Smooth muscle cell (in vitro differentiated cells): ENCODE results near the gene ELOVL2. TPM values are rescaled to one million over a fixed set of nuclear protein-coding genes. Genes with fewer than 3 reads are reported as not detected.
"Not testable (repeated sequence)": the region's sequence is repeated elsewhere in the genome, so short reads cannot be mapped to it uniquely, and the experiment has no call there.

Experiments used
- DNase-seq: peaks from one replicate; lab custom pipeline; 2025; ENCODE audit not compliant: unreplicated experiment; lab: John Stamatoyannopoulos, UW
- H2AFZ ChIP-seq: fragments of 200-600 bp; sonication (generic); 2 replicates; pipeline ENCODE4 v1.6.0; 2016; ENCODE audit warnings: antibody characterized with exemption, low read depth, mild to moderate bottlenecking
- H3F3A ChIP-seq: fragments of 200-600 bp; sonication (generic); 2 replicates; pipeline ENCODE4 v1.6.0; 2017; ENCODE audit warnings: antibody characterized with exemption, low read depth
- H3K27ac ChIP-seq: fragments of 200-600 bp; sonication (generic); 2 replicates; pipeline ENCODE4 v1.5.1; 2016; ENCODE audit warnings: low read depth, mild to moderate bottlenecking
- H3K27me3 ChIP-seq: fragments of 200-600 bp; sonication (generic); 2 replicates; pipeline ENCODE4 v1.6.1; 2016; ENCODE audit warnings: low read depth, mild to moderate bottlenecking
- H3K36me3 ChIP-seq: fragments of 200-600 bp; sonication (generic); 2 replicates; pipeline ENCODE4 v1.5.1; 2016; ENCODE audit warnings: low read depth
- H3K4me1 ChIP-seq: fragments of 200-600 bp; sonication (generic); 2 replicates; pipeline ENCODE4 v1.5.1; 2016; ENCODE audit warnings: low read depth
- H3K4me2 ChIP-seq: fragments of 200-600 bp; sonication (generic); 2 replicates; pipeline ENCODE4 v1.6.0; 2016; ENCODE audit warnings: mild to moderate bottlenecking
- H3K4me3 ChIP-seq: fragments of 200-600 bp; sonication (generic); 2 replicates; pipeline ENCODE4 v1.5.1; 2016; ENCODE audit warnings: mild to moderate bottlenecking
- H3K79me2 ChIP-seq: fragments of 200-600 bp; sonication (generic); 2 replicates; pipeline ENCODE4 v1.6.0; 2016; ENCODE audit warnings: low read depth, mild to moderate bottlenecking
- H3K9ac ChIP-seq: fragments of 200-600 bp; sonication (generic); 2 replicates; pipeline ENCODE4 v1.6.0; 2016; ENCODE audit warnings: low read depth
- H3K9me3 ChIP-seq: fragments of 200-600 bp; sonication (generic); replicated peaks from 2 replicates; pipeline ENCODE4 v1.5.1; 2016; ENCODE audit warnings: low read depth
- H4K20me1 ChIP-seq: fragments of 200-600 bp; sonication (generic); 2 replicates; pipeline ENCODE4 v1.6.0; 2016; ENCODE audit warnings: low read depth
- WGBS: methylation state at CpG from one replicate; pipeline ENCODE4 v1.1.7; 2016; ENCODE audit warnings: low lambda C conversion rate; 5-methylcytosine and 5-hydroxymethylcytosine counted together
- polyA plus RNA-seq: library from polyadenylated mRNA; unstranded; fragments of >200 nt; fragmentation: Nextera tagmentation; extraction: Ambion mirVana; gene quantifications from 2 replicates; pipeline ENCODE4 v1.2.1, GENCODE V29; 2016
- total RNA-seq: library from RNA; depleted of rRNA; stranded (reverse); fragments of >200 nt; gene quantifications from 2 replicates; pipeline ENCODE4 v1.2.3, GENCODE V29; 2014
- TF ChIP-seq, protein P1 (sequence below): fragments of 200-600 bp; sonication (generic); IDR thresholded peaks from 2 replicates; pipeline ENCODE4 v1.5.1; 2017; ENCODE audit warnings: borderline replicate concordance, mild to moderate bottlenecking, antibody characterized with exemption; ENCODE audit not compliant: insufficient read depth, poor library complexity, severe bottlenecking

Gene ELOVL2
- total RNA-seq = 28.9 and 31.4 TPM in 2 replicates
- 13.4 and 15.9 TPM in 2 replicates for polyA plus RNA-seq

GRCh38 chr6:11043961-11044711, at the start of gene ELOVL2:
Gene ELOVL2 (minus strand): TSS chr6:11044305. CDS start chr6:11044230, 75 bp downstream.
- Histone ChIP-seq H2AFZ (peak within 1 kb of the TSS; percentile 66), H3K9ac (no peak within 1 kb of the TSS), H3F3A (peaks cover 4% of the 10 kb centered on the region)

GRCh38 chr6:11093376-11093625, 49.2 kb upstream of the ELOVL2 start:
- TF ChIP-seq, protein P1, sequence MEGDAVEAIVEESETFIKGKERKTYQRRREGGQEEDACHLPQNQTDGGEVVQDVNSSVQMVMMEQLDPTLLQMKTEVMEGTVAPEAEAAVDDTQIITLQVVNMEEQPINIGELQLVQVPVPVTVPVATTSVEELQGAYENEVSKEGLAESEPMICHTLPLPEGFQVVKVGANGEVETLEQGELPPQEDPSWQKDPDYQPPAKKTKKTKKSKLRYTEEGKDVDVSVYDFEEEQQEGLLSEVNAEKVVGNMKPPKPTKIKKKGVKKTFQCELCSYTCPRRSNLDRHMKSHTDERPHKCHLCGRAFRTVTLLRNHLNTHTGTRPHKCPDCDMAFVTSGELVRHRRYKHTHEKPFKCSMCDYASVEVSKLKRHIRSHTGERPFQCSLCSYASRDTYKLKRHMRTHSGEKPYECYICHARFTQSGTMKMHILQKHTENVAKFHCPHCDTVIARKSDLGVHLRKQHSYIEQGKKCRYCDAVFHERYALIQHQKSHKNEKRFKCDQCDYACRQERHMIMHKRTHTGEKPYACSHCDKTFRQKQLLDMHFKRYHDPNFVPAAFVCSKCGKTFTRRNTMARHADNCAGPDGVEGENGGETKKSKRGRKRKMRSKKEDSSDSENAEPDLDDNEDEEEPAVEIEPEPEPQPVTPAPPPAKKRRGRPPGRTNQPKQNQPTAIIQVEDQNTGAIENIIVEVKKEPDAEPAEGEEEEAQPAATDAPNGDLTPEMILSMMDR = no peak
- Histone ChIP-seq H3K36me3 (no peaks in the 10 kb centered on the region), H3K79me2 (peaks cover 40% of the 10 kb centered on the region), H3F3A (peaks cover 4% of the 10 kb centered on the region), H2AFZ (peak overlapping the region; percentile 89), H3K9ac (peak overlapping the region; percentile 89), H3K4me1 (peaks cover 12% of the 10 kb centered on the region), H3K4me3 (peak overlapping the region; percentile 69), H4K20me1 (peaks cover 38% of the 10 kb centered on the region), H3K27ac (peak overlapping the region; percentile 82), H3K27me3 (no peaks in the 10 kb centered on the region), H3K4me2 (peak overlapping the region; percentile 91), H3K9me3 (no peaks in the 10 kb centered on the region)
- DNase-seq = no peak
- WGBS = under 1% methylated on average over 17 of the region's 17 CpGs

More at GRCh38 chr6:11043961-11044711, at the start of gene ELOVL2:
- Histone ChIP-seq H3K36me3 (no peaks in the 10 kb centered on the region), H3K79me2 (peaks cover 19% of the 10 kb centered on the region), H3K27ac (no peak within 1 kb of the TSS), H3K4me3 (peak within 1 kb of the TSS; percentile 81), H3K9me3 (no peaks in the 10 kb centered on the region), H4K20me1 (no peaks in the 10 kb centered on the region), H3K4me1 (peaks cover 16% of the 10 kb centered on the region), H3K4me2 (peak within 1 kb of the TSS; percentile 93), H3K27me3 (no peaks in the 10 kb centered on the region)
- DNase-seq = peak; percentile 46
- 2% methylated on average over 38 of the region's 124 CpGs for WGBS
- TF ChIP-seq, protein P1 = peak; percentile 74

- WGBS = 10% methylated on average over 10 of the region's 10 CpGs
- H3K9ac ChIP-seq = peak overlapping the region; percentile 89
- H3K36me3 ChIP-seq = no peaks in the 10 kb centered on the region
- TF ChIP-seq, protein P1 = no peak
- H3K27ac ChIP-seq = peak overlapping the region; percentile 82
- H3K79me2 ChIP-seq = peaks cover 35% of the 10 kb centered on the region
- peaks cover 4% of the 10 kb centered on the region for H3F3A ChIP-seq
- peaks cover 33% of the 10 kb centered on the region for H4K20me1 ChIP-seq
- H3K4me2 ChIP-seq = peak overlapping the region; percentile 91
- H3K9me3 ChIP-seq = no peaks in the 10 kb centered on the region
- DNase-seq = no peak
- H3K27me3 ChIP-seq = no peaks in the 10 kb centered on the region
- H3K4me1 ChIP-seq = peaks cover 12% of the 10 kb centered on the region
- peak overlapping the region; percentile 89 for H2AFZ ChIP-seq
- H3K4me3 ChIP-seq = peak overlapping the region; percentile 69
Measured at GRCh38 chr6:11092668-11093375, 48.7 kb upstream of the ELOVL2 start.

DNA sequence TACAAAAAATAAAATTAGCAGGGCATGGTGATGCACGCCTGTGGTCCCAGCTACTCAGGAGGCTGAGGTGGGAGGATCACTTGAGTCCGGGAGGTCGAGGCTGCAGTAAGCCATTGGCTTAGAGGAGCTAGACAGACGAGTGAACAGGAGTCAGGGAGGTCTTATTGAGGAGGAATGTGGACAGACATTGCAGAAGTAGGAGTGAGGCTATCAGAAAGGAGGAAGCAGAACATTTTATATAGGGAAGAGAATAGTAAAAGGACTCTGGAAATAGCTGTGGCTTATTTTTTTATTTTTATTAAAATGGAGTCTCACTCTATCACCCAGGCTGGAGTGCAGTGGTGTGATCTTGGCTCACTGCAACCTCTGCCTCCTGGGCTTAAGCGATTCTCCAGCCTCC, 47.0 kb upstream of the ELOVL2 start:
- H3K79me2 ChIP-seq = peaks cover 18% of the 10 kb centered on the region
- WGBS = 94% methylated on average over 5 of the region's 5 CpGs
- not testable (repeated sequence) for H3F3A ChIP-seq, H3K27ac ChIP-seq, H3K9me3 ChIP-seq, H2AFZ ChIP-seq, H3K4me3 ChIP-seq, H3K9ac ChIP-seq, H3K36me3 ChIP-seq, H3K27me3 ChIP-seq, DNase-seq, H3K4me2 ChIP-seq
- H3K4me1 ChIP-seq = peaks cover 12% of the 10 kb centered on the region
- peaks cover 16% of the 10 kb centered on the region for H4K20me1 ChIP-seq
